ENCODE measurements around the gene ATP1A1.
A peak's percentile ranks its signal among the peaks of the same experiment; 100 is the strongest.

ATP1A1 gene

GRCh38 chr1:116415200-116415698 lies 42.2 kb downstream of the ATP1A1 start:
- DNase-seq (ENCODE audit: low spot score): no peak

GRCh38 chr1:116415699-116416533 lies 42.9 kb downstream of the ATP1A1 start:
- peak; percentile 49 for DNase-seq (ENCODE audit: low spot score)

- no peak for DNase-seq (ENCODE audit: low spot score)
Observed at GRCh38 chr1:116416854-116417513, 43.9 kb downstream of the ATP1A1 start.

GRCh38 chr1:116417678-116418077 lies 44.6 kb downstream of the ATP1A1 start:
- DNase-seq (ENCODE audit: low spot score): no peak

GRCh38 chr1:116418091-116418830 lies 45.2 kb downstream of the ATP1A1 start:
- peak; percentile 33 for DNase-seq (ENCODE audit: low spot score)

GRCh38 chr1:116420417-116421200 lies 47.6 kb downstream of the ATP1A1 start:
- DNase-seq (ENCODE audit: low spot score): no peak

GRCh38 chr1:116424438-116424837 lies 51.4 kb downstream of the ATP1A1 start:
- no peak for DNase-seq (ENCODE audit: low spot score)

GRCh38 chr1:116424863-116425262 lies 51.8 kb downstream of the ATP1A1 start:
- no peak for DNase-seq (ENCODE audit: low spot score)

- no peak for DNase-seq (ENCODE audit: low spot score)
Observed at GRCh38 chr1:116425987-116426386, 52.9 kb downstream of the ATP1A1 start.

- DNase-seq (ENCODE audit: low spot score): no peak
Observed at GRCh38 chr1:116426401-116426800, 53.4 kb downstream of the ATP1A1 start.

- no peak for DNase-seq (ENCODE audit: low spot score)
Observed at GRCh38 chr1:116428576-116428975, 55.5 kb downstream of the ATP1A1 start.

- DNase-seq (ENCODE audit: low spot score): peak; percentile 75
Observed at GRCh38 chr1:116429821-116430374, 56.9 kb downstream of the ATP1A1 start.

GRCh38 chr1:116431870-116432500 lies 58.9 kb downstream of the ATP1A1 start:
- DNase-seq (ENCODE audit: low spot score): peak; percentile 17

- no peak for DNase-seq (ENCODE audit: low spot score)
Observed at GRCh38 chr1:116432655-116433265, 59.7 kb downstream of the ATP1A1 start.

- DNase-seq (ENCODE audit: low spot score): peak; percentile 78
Observed at GRCh38 chr1:116433275-116434257, 60.5 kb downstream of the ATP1A1 start.

GRCh38 chr1:116434849-116435248 lies 61.8 kb downstream of the ATP1A1 start:
- no peak for DNase-seq (ENCODE audit: low spot score)

GRCh38 chr1:116435806-116436610 lies 63.0 kb downstream of the ATP1A1 start:
- no peak for DNase-seq (ENCODE audit: low spot score)

GRCh38 chr1:116436611-116436970 lies 63.5 kb downstream of the ATP1A1 start:
- no peak for DNase-seq (ENCODE audit: low spot score)
